ENCODE measurements around the gene MYO3B.

The MYO3B gene

GRCh38 chr2:170475878-170476277, 297.9 kb downstream of the MYO3B start:
- no peak for TF ChIP-seq EZH2 (IDR thresholded peaks at IDR 0.05)
- TF ChIP-seq POLR2AphosphoS5 (IDR thresholded peaks at IDR 0.05; ENCODE audit: borderline replicate concordance, low read depth, low read length), result no peak
- TF ChIP-seq FOXP2 (optimal IDR thresholded peaks at IDR 0.05; ENCODE audit: control extremely low read depth, extremely low read length, insufficient read depth), result no peak
- H3K4me3 ChIP-seq, result no peak overlapping the region
- H3K36me3 ChIP-seq (ENCODE audit: insufficient read depth, low read length), result no peaks in the 10 kb centered on the region
- no peaks in the 10 kb centered on the region for H3K9me3 ChIP-seq (ENCODE audit: low read depth, low read length)
- no peak for DNase-seq (ENCODE audit: low read depth, low spot score)
- no peak overlapping the region for H3K9ac ChIP-seq (ENCODE audit: insufficient read length)
- no peak overlapping the region for H3K27ac ChIP-seq

- Histone ChIP-seq H3K9me3 (ENCODE audit: low read depth, low read length) (no peaks in the 10 kb centered on the region), H3K9ac (ENCODE audit: insufficient read length) (no peak overlapping the region), H3K27ac (no peak overlapping the region), H3K36me3 (ENCODE audit: insufficient read depth, low read length) (no peaks in the 10 kb centered on the region), H3K4me3 (no peak overlapping the region)
- no peak for DNase-seq (ENCODE audit: low read depth, low spot score)
- no peak for TF ChIP-seq FOXP2 (optimal IDR thresholded peaks at IDR 0.05; ENCODE audit: control extremely low read depth, extremely low read length, insufficient read depth)
- TF ChIP-seq EZH2 (IDR thresholded peaks at IDR 0.05), result no peak
- no peak for TF ChIP-seq POLR2AphosphoS5 (IDR thresholded peaks at IDR 0.05; ENCODE audit: borderline replicate concordance, low read depth, low read length)
Measured at GRCh38 chr2:170477630-170478029, 299.7 kb downstream of the MYO3B start.

GRCh38 chr2:170481201-170481600, 303.3 kb downstream of the MYO3B start:
- no peak for DNase-seq (ENCODE audit: low read depth, low spot score)
- H3K27ac ChIP-seq, result no peak overlapping the region
- H3K4me3 ChIP-seq, result no peak overlapping the region
- TF ChIP-seq FOXP2 (optimal IDR thresholded peaks at IDR 0.05; ENCODE audit: control extremely low read depth, extremely low read length, insufficient read depth) (no peak), EZH2 (IDR thresholded peaks at IDR 0.05) (no peak)
- no peaks in the 10 kb centered on the region for H3K9me3 ChIP-seq (ENCODE audit: low read depth, low read length)
- no peak overlapping the region for H3K9ac ChIP-seq (ENCODE audit: insufficient read length)
- no peaks in the 10 kb centered on the region for H3K36me3 ChIP-seq (ENCODE audit: insufficient read depth, low read length)

- no peak overlapping the region for H3K4me3 ChIP-seq
- TF ChIP-seq EZH2 (IDR thresholded peaks at IDR 0.05) (no peak), POLR2AphosphoS5 (IDR thresholded peaks at IDR 0.05; ENCODE audit: borderline replicate concordance, low read depth, low read length) (no peak), FOXP2 (optimal IDR thresholded peaks at IDR 0.05; ENCODE audit: control extremely low read depth, extremely low read length, insufficient read depth) (no peak)
- no peak overlapping the region for H3K27ac ChIP-seq
- H3K9ac ChIP-seq (ENCODE audit: insufficient read length), result no peak overlapping the region
- H3K36me3 ChIP-seq (ENCODE audit: insufficient read depth, low read length), result no peaks in the 10 kb centered on the region
- no peaks in the 10 kb centered on the region for H3K9me3 ChIP-seq (ENCODE audit: low read depth, low read length)
- DNase-seq (ENCODE audit: low read depth, low spot score), result no peak
Measured at GRCh38 chr2:170484552-170484951, 306.6 kb downstream of the MYO3B start.

- no peak for TF ChIP-seq EZH2 (IDR thresholded peaks at IDR 0.05)
- no peak for TF ChIP-seq FOXP2 (optimal IDR thresholded peaks at IDR 0.05; ENCODE audit: control extremely low read depth, extremely low read length, insufficient read depth)
- TF ChIP-seq POLR2AphosphoS5 (IDR thresholded peaks at IDR 0.05; ENCODE audit: borderline replicate concordance, low read depth, low read length), result no peak
- no peak overlapping the region for H3K4me3 ChIP-seq
- no peak for DNase-seq (ENCODE audit: low read depth, low spot score)
Measured at GRCh38 chr2:170485254-170486026, 307.5 kb downstream of the MYO3B start.

GRCh38 chr2:170486730-170487129, 308.8 kb downstream of the MYO3B start:
- no peak for TF ChIP-seq EZH2 (IDR thresholded peaks at IDR 0.05)
- no peak for TF ChIP-seq FOXP2 (optimal IDR thresholded peaks at IDR 0.05; ENCODE audit: control extremely low read depth, extremely low read length, insufficient read depth)
- no peak for TF ChIP-seq POLR2AphosphoS5 (IDR thresholded peaks at IDR 0.05; ENCODE audit: borderline replicate concordance, low read depth, low read length)
- no peak for DNase-seq (ENCODE audit: low read depth, low spot score)
- Histone ChIP-seq H3K36me3 (ENCODE audit: insufficient read depth, low read length) (no peaks in the 10 kb centered on the region), H3K9me3 (ENCODE audit: low read depth, low read length) (no peaks in the 10 kb centered on the region), H3K9ac (ENCODE audit: insufficient read length) (no peak overlapping the region), H3K27ac (no peak overlapping the region), H3K4me3 (no peak overlapping the region)

More at GRCh38 chr2:170485254-170486026, 307.5 kb downstream of the MYO3B start:
- Histone ChIP-seq H3K9me3 (ENCODE audit: low read depth, low read length) (no peaks in the 10 kb centered on the region), H3K9ac (ENCODE audit: insufficient read length) (no peak overlapping the region), H3K27ac (no peak overlapping the region), H3K36me3 (ENCODE audit: insufficient read depth, low read length) (no peaks in the 10 kb centered on the region)

- no peak for DNase-seq (ENCODE audit: low read depth, low spot score)
- TF ChIP-seq EZH2 (IDR thresholded peaks at IDR 0.05) (no peak), FOXP2 (optimal IDR thresholded peaks at IDR 0.05; ENCODE audit: control extremely low read depth, extremely low read length, insufficient read depth) (no peak), POLR2AphosphoS5 (IDR thresholded peaks at IDR 0.05; ENCODE audit: borderline replicate concordance, low read depth, low read length) (no peak)
- H3K9me3 ChIP-seq (ENCODE audit: low read depth, low read length), result no peaks in the 10 kb centered on the region
- no peak overlapping the region for H3K9ac ChIP-seq (ENCODE audit: insufficient read length)
- H3K36me3 ChIP-seq (ENCODE audit: insufficient read depth, low read length), result no peaks in the 10 kb centered on the region
- H3K27ac ChIP-seq, result no peak overlapping the region
- H3K4me3 ChIP-seq, result no peak overlapping the region
Measured at GRCh38 chr2:170488807-170489206, 310.9 kb downstream of the MYO3B start.

- Histone ChIP-seq H3K9ac (ENCODE audit: insufficient read length) (no peak overlapping the region), H3K9me3 (ENCODE audit: low read depth, low read length) (no peaks in the 10 kb centered on the region), H3K4me3 (no peak overlapping the region), H3K36me3 (ENCODE audit: insufficient read depth, low read length) (no peaks in the 10 kb centered on the region), H3K27ac (no peak overlapping the region)
- TF ChIP-seq EZH2 (IDR thresholded peaks at IDR 0.05) (no peak), POLR2AphosphoS5 (IDR thresholded peaks at IDR 0.05; ENCODE audit: borderline replicate concordance, low read depth, low read length) (no peak), FOXP2 (optimal IDR thresholded peaks at IDR 0.05; ENCODE audit: control extremely low read depth, extremely low read length, insufficient read depth) (no peak)
- no peak for DNase-seq (ENCODE audit: low read depth, low spot score)
Measured at GRCh38 chr2:170492010-170492409, 314.1 kb downstream of the MYO3B start.
